ENCODE measurements around the gene FBRSL1. TPM values are rescaled to one million over a fixed set of nuclear protein-coding genes. Genes with fewer than 3 reads are reported as not detected.
A peak's percentile ranks its signal among the peaks of the same experiment; 100 is the strongest.
"Not testable (repeated sequence)": the region's sequence is repeated elsewhere in the genome, so short reads cannot be mapped to it uniquely, and the experiment has no call there.

The FBRSL1 gene
- total RNA-seq (ENCODE audit: insufficient read depth, low replicate concordance) = 7.5 TPM

DNA sequence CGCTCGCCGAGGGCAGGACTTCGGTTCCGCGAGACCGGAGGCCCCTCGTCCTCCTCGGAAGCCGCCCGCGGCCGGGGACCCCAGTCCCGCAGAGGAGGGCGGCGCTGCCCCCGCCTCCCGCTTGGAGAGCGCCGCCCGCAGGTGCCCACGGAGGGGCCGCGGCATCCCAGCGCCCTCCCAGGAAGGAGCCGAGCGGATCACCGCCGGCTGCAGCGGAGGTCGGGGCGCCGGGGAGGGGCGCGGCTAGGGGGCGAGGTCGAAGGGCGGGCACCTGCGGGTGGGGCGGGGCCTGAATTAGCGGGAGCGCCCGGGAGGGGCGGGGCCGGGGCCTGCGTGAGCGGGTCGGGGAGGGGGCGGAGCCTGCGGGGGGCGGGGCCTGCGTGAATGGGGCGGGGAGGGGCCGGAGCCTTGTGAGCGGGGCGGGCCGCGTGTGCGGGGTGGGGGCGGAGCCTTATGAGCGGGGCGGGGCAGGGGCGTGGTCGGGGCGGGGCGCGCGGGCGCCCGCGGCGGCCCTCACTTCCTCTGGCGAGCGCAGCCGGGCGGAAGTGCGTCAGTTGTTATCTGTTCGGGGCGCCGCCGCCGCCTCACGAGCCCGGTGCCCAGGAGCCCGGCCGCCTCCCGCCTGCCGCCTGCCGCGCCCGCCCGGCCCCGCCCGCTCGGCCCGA, at the start of gene FBRSL1:
FBRSL1 (plus strand) TSS at position 550 of the 665 bp plus-strand sequence.
- peak; percentile 83 for DNase-seq (ENCODE audit: low spot score)

DNA sequence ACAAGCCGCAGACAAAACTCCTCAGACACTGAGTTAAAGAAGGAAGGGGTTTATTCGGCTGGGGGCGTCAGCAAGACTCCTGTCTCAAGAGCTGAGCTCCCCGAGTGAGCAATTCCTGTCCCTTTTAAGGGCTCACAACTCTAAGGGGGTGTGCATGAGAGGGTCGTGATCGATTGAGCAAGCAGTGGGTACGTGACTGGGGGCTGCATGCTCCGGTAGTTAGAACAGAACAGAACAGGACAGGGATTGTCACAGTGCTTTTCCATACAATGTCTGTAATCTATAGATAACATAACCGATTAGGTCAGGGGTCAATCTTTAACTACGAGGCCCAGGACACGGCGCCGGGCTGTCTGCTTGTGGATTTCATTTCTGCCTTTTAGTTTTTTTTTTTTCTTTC, 49.5 kb upstream of the FBRSL1 start:
- DNase-seq (ENCODE audit: low spot score) = not testable (repeated sequence)

GRCh38 chr12:132441871-132442863, 47.8 kb upstream of the FBRSL1 start:
- no peak for DNase-seq (ENCODE audit: low spot score)

DNA sequence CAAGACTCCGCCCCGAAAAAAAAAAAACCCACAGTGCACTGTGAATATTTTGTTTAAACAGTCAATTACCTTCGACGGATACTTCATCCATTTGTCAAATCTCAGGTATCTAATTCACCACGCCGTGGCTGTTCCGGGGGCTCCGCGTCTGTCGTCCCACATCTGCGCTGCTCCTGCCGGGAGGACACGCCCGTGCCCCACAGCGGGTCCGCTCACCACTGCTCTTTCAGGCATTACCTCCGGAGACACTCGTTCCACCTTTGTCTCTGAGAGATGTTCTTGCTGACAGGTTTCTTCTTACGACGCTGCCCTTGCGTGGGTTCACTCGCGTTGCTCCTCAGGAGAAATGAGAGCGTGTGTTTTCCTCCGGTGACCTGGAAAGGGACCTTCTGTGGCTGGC, 46.9 kb upstream of the FBRSL1 start:
- no peak for DNase-seq (ENCODE audit: low spot score)

GRCh38 chr12:132444283-132444682, 45.7 kb upstream of the FBRSL1 start:
- DNase-seq (ENCODE audit: low spot score) = no peak

- no peak for DNase-seq (ENCODE audit: low spot score)
Observed at GRCh38 chr12:132444957-132445883, 44.7 kb upstream of the FBRSL1 start.

DNA sequence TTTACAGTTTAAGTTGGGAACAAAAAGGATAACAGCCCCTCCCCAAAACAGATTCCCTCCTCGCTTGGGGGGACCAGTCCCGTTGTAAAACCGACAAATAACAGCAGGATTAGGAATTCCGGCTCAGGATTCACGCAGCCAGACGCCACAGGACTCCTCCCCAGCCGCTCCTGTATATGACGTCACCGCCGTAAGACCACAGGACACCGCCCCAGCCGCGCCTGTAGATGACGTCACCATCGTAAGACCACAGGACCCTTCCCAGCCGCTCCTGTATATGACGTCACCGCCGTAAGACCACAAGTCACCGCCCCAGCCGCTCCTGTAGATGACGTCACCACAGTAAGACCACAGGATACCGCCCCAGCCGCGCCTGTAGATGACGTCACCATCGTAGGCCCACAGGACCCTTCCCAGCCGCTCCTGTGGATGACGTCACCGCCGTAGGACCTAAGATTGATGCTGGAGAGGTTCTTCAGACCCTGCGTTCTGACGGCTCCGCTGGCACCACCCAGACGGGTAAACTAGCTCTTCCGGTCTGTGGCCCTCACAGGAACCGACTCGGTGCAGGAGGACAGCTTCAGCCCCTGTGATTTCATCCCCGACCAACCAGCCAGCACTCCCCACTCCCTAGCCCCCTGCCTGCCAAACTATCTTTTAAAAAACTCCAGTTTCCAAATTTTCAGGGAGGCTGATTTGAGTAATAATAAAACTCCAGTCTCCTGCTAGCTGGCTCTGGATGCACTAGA, 43.9 kb upstream of the FBRSL1 start:
- peak; percentile 45 for DNase-seq (ENCODE audit: low spot score)

DNA sequence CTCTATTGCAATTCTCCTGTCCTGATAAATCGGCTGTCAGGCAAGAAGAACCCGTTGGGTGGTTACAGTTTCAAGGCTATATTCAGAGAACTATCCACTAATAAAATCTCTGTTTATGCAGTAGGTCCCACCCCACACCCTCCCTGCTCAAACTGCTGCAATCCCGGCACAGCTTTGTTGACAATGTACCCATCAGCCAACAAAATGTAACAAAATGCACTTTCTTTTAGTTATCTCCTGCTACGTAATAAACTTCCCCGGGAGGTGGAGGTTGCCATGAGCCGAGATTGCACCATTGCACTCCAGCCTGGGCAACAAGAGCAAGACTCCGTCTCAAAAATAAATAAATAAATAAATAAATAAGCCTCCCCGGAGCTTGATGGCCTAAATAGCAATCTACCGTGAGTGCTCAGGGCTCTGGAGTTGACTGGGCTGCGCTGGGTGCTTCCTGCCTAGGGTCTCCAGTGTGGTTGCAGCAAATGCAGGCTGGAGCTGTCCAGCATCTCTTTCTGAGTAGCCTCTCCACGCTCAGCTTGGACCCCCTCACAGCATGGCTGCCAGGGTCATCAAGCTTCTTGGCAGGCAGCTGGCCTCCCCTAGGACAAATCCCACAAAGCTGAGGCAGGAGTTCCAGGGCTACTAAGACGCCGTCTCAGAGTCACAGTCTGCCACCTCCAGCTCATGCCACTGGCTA, 43.2 kb upstream of the FBRSL1 start:
- no peak for DNase-seq (ENCODE audit: low spot score)

- DNase-seq (ENCODE audit: low spot score) = no peak
Observed at GRCh38 chr12:132447327-132447720, 42.6 kb upstream of the FBRSL1 start.

- DNase-seq (ENCODE audit: low spot score) = no peak
Observed at GRCh38 chr12:132447731-132448462, 42.1 kb upstream of the FBRSL1 start.

DNA sequence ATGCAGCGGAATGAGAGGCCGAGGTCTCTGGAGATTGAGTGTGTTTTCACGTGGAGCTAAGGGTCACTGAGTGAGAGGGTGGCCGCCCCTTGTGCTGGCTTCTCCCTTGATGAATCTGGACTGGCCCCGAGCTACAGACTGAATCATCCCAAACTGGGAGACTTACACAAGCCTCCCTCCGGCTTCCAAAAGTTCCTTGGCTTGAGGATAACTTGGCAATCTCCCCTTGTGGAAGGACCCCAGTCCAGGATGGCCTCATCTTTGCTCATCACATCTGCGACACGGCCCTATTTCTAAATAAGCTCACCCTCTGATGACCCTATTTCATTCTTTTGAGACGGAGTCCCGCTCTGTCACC, 41.5 kb upstream of the FBRSL1 start:
- no peak for DNase-seq (ENCODE audit: low spot score)

DNA sequence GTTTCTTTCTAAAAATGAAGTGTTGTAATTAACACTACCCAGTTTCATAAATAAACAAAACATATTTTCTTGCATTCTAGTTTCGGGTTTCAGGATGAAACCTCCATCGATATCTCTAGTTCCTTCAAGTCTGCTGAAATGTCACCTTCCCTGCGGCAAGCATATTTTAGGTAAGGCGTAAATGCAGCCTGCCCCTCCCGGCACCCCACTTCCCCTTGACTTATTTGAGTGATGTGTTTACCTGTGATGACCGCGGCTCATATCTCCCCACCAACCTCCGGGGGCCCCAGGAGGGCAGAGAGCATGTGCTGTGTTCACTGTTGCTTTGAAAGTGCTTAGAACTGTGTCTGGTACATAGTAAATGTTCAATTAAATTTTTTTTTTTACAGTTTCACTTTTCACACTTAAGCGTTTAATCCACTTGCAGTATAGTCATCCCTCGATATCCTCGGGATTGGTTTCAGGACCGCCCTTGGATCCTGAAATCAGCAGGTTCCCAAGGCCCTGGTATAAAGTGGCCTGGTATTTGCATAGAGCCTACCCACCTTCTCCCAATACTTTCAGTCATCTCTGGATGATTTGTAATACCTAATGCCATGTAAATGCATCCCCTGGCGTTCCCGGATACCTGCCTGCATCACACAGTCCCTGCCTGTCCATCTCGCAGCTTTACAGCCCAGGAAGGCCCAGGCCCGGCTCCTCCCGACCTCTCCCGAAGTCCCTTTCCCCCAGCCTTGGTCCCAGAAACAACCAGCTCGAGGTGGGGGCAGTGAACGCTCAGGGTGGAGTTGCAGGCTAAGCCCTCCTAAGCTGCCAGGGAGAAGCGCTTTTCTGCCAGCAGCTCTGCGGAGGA, 40.2 kb upstream of the FBRSL1 start:
- no peak for DNase-seq (ENCODE audit: low spot score)

DNA sequence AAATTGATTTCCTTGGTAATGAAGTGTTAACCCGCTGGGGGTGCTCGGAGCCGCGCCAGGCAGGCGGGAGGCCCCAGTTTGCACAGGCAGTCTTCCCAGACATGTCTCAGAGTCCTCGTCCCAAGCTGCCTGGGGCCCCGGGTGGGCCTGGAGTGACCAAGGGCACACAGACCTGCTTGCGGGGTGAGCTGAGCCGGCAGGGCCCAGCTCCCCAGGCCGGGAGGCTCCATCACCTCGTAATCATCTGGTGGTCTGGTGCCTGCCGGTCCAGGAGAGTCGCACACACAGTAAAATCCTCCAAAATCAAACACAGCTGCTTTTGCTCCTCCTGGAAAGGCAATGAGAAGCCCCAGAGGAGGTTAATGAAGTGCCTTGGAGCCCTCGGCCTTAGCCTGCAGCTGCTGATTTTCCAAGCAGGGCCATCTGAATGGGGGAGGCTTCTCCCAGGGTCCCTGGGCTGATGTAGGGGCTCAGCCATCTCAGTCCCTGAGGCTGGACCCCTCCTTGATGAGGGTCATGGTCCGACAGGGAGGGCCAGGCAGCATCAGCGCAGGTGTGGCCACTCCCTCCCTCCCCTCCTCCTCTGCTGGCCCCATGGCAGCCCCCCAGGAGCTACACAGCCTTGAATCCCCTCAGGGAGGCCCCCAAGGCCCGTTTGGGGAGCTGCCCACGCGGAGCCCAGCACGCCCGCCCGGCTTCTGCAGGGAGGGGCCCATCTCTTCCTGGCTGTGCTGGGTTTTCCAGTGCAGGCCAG, 39.4 kb upstream of the FBRSL1 start:
- peak; percentile 54 for DNase-seq (ENCODE audit: low spot score)

GRCh38 chr12:132451172-132451835, 38.6 kb upstream of the FBRSL1 start:
- DNase-seq (ENCODE audit: low spot score) = no peak

GRCh38 chr12:132451836-132452195, 38.1 kb upstream of the FBRSL1 start:
- DNase-seq (ENCODE audit: low spot score) = no peak

DNA sequence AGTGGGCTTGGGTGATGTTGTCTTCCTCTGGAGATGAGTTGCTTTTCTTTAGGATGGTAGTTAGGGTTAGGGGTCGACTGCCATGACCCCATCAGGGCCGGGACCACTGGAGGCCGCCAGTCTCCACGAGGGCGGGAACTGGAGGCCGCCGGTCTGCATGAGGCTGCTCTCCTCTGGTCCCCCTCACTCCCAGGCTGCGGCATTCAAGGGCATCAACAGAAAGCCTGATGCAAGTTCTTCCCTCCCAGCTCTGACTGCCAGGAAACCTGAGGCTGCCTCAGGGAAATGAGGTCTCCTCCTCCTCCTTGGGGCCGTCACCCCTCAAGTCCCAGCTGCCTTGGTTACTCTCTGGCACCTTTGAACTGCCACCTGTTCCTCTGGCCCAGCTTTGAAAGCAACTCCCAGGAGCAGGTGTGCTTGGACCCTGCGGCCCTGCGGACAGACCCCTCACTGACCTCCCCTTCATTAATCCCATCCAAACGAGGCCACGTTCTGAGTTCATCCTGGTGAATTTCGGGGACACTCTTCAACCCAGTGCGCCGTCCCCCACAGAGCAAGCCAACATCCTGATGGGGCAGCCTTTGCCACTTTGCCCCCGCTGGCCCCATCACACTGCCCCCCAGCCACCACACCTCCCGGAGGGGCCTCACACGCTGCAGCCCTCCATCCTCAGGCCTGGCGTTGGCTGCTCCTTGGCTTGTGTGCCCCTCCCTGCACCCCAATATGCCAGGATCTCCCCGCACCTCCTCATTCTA, 37.2 kb upstream of the FBRSL1 start:
- DNase-seq (ENCODE audit: low spot score) = no peak

All from umbilical cord (tissue), 2 donors.